ENCODE measurements around the gene PSMA7. TPM values are rescaled to one million over a fixed set of nuclear protein-coding genes. Genes with fewer than 3 reads are reported as not detected.
"Not testable (repeated sequence)": the region's sequence is repeated elsewhere in the genome, so short reads cannot be mapped to it uniquely, and the experiment has no call there.

PSMA7 gene
- total RNA-seq, 4 donors from 2014 or later = 181 to 264 (median 228) TPM

GRCh38 chr20:62118113-62119043 is 24.8 kb downstream of the PSMA7 start:
- peaks cover 0 to 23% (median 1%) of the 10 kb centered on the region in 4 donors for H3K9me3 ChIP-seq
- H3K4me3 ChIP-seq = no peak overlapping the region
- TF ChIP-seq POLR2A (IDR thresholded peaks at IDR 0.05) = no peak
- H3K36me3 ChIP-seq = no peaks in the 10 kb centered on the region
- H3K27me3 ChIP-seq = no peaks in the 10 kb centered on the region
- H3K4me1 ChIP-seq = peaks cover 3 to 12% (median 4%) of the 10 kb centered on the region in 4 donors
- DNase-seq = no peak
- H3K27ac ChIP-seq = peak overlapping the region in 1 of 4 donors; percentile 25

GRCh38 chr20:62117658-62118057 is 25.5 kb downstream of the PSMA7 start:
- no peak overlapping the region for H3K4me3 ChIP-seq
- H3K4me1 ChIP-seq = peaks cover 0 to 10% (median 1%) of the 10 kb centered on the region in 4 donors
- no peaks in the 10 kb centered on the region for H3K27me3 ChIP-seq
- TF ChIP-seq CTCF (IDR thresholded peaks at IDR 0.05) (no peak), POLR2A (IDR thresholded peaks at IDR 0.05) (no peak)
- H3K9me3 ChIP-seq = peaks cover 0 to 31% (median 3%) of the 10 kb centered on the region in 4 donors
- DNase-seq = peak in 2 of 3 donors; percentile 74 to 87
- H3K27ac ChIP-seq = peak overlapping the region in 1 of 4 donors; percentile 25
- no peaks in the 10 kb centered on the region for H3K36me3 ChIP-seq

GRCh38 chr20:62117362-62117646 is 25.9 kb downstream of the PSMA7 start:
- no peaks in the 10 kb centered on the region for H3K36me3 ChIP-seq
- no peak for DNase-seq
- no peaks in the 10 kb centered on the region for H3K27me3 ChIP-seq
- H3K9me3 ChIP-seq = peaks cover 0 to 34% (median 5%) of the 10 kb centered on the region in 4 donors
- no peak overlapping the region for H3K4me3 ChIP-seq
- H3K27ac ChIP-seq = no peak overlapping the region
- peaks cover 0 to 10% (median 1%) of the 10 kb centered on the region in 4 donors for H3K4me1 ChIP-seq
- TF ChIP-seq CTCF (IDR thresholded peaks at IDR 0.05) (no peak), POLR2A (IDR thresholded peaks at IDR 0.05) (no peak)

GRCh38 chr20:62116558-62117361 is 26.4 kb downstream of the PSMA7 start:
- Histone ChIP-seq H3K36me3 (no peaks in the 10 kb centered on the region), H3K27ac (no peak overlapping the region), H3K4me3 (no peak overlapping the region), H3K4me1 (peaks cover 0 to 10% (median 1%) of the 10 kb centered on the region in 4 donors), H3K9me3 (peaks cover 0 to 40% (median 7%) of the 10 kb centered on the region in 4 donors), H3K27me3 (no peaks in the 10 kb centered on the region)
- TF ChIP-seq CTCF (IDR thresholded peaks at IDR 0.05) (no peak), POLR2A (IDR thresholded peaks at IDR 0.05) (no peak)
- DNase-seq = no peak

GRCh38 chr20:62115800-62116407 is 27.3 kb downstream of the PSMA7 start:
- H3K4me1 ChIP-seq, H3K27ac ChIP-seq, H3K36me3 ChIP-seq, DNase-seq, H3K27me3 ChIP-seq, H3K4me3 ChIP-seq: not testable (repeated sequence)
- peaks cover 0 to 41% (median 11%) of the 10 kb centered on the region in 4 donors for H3K9me3 ChIP-seq

- Histone ChIP-seq H3K9me3 (peaks cover 0 to 43% (median 16%) of the 10 kb centered on the region in 4 donors), H3K4me1 (peaks cover 0 to 3% (median 0%) of the 10 kb centered on the region in 4 donors), H3K27me3 (no peaks in the 10 kb centered on the region), H3K36me3 (no peaks in the 10 kb centered on the region), H3K27ac (no peak overlapping the region), H3K4me3 (no peak overlapping the region)
- no peak for TF ChIP-seq CTCF (IDR thresholded peaks at IDR 0.05)
- TF ChIP-seq POLR2A (IDR thresholded peaks at IDR 0.05) = no peak
- no peak for DNase-seq
These were observed 28.3 kb downstream of the PSMA7 start for GRCh38 chr20:62114894-62115293.

All from Peyer's patch (tissue), 4 donors.